Urinary bladder (tissue), 4 donors: ENCODE results near the gene TET2. TPM values are rescaled to one million over a fixed set of nuclear protein-coding genes. Genes with fewer than 3 reads are reported as not detected.

Experiments used
- DNase-seq: peaks from one replicate; pipeline ENCODE4 v3.0.0-alpha.2; 2015; ENCODE audit errors: extremely low spot score
- H3K27ac ChIP-seq: one replicate; pipeline ENCODE4 v1.5.1; 2013; ENCODE audit warnings: low read depth, mild to moderate bottlenecking, moderate library complexity
- H3K36me3 ChIP-seq: one replicate; pipeline ENCODE4 v1.6.1; 2013; ENCODE audit warnings: mild to moderate bottlenecking, moderate library complexity; ENCODE audit not compliant: insufficient read depth
- H3K4me1 ChIP-seq: one replicate; pipeline ENCODE4 v1.6.1; 2013; ENCODE audit warnings: mild to moderate bottlenecking, moderate library complexity; ENCODE audit not compliant: insufficient read depth
- H3K4me3 ChIP-seq: one replicate; pipeline ENCODE4 v1.5.1; 2013; ENCODE audit warnings: low read depth, low read length
- whole genome bisulfite sequencing: extraction: QIAGEN DNeasy Blood & Tissue Kit; methylation state at CpG from one replicate; pipeline ENCODE4 v1.1.7; 2013; 5-methylcytosine and 5-hydroxymethylcytosine counted together
- polyA plus RNA-seq: library from polyadenylated mRNA; stranded (reverse); fragments of 200-250 nt; gene quantifications from one replicate; pipeline ENCODE4 v1.2.3, GENCODE V29; 2013
- small RNA-seq: library from RNA; depleted of rRNA; stranded (forward); fragments of <200 nt; gene quantifications from one replicate; pipeline ENCODE3, GENCODE V24; 2014
- total RNA-seq: library from RNA; depleted of rRNA; stranded (reverse); fragments of >200 nt; gene quantifications from one replicate; pipeline ENCODE4 v1.2.3, GENCODE V29; 2014
- donor health status: healthy with polysubstance abuse.
- donor health status: healthy.

The TET2 gene
- total and polyA plus RNA-seq, 2 donors = 4.4 to 50.2 TPM

- Histone ChIP-seq H3K4me1 (no peaks in the 10 kb centered on the region), H3K4me3 (no peak overlapping the region), H3K36me3 (no peaks in the 10 kb centered on the region), H3K27ac (no peak overlapping the region)
- no peak for DNase-seq
Measured at GRCh38 chr4:105327956-105328355, 181.3 kb downstream of the TET2 start.

- no peak overlapping the region for H3K27ac ChIP-seq
- WGBS = 87% methylated on average over 1 of the region's 1 CpG
- no peaks in the 10 kb centered on the region for H3K4me1 ChIP-seq
- DNase-seq = no peak
- no peak overlapping the region for H3K4me3 ChIP-seq
- peaks cover 1% of the 10 kb centered on the region for H3K36me3 ChIP-seq
Measured at GRCh38 chr4:105329081-105329480, 182.4 kb downstream of the TET2 start.

Small RNA genes within 50 kb of the gene (small RNA-seq; reads per million reads assigned to genes)
- gene RF00322 (not detected), gene RN7SL89P (not detected)
